LoVo (cell line): ENCODE measurements around the gene SLC30A5.

Experiments
- DNase-seq: peaks from one replicate; pipeline ENCODE4 v3.0.0-alpha.2; 2016; ENCODE audit warnings: low spot score

Gene SLC30A5

DNA sequence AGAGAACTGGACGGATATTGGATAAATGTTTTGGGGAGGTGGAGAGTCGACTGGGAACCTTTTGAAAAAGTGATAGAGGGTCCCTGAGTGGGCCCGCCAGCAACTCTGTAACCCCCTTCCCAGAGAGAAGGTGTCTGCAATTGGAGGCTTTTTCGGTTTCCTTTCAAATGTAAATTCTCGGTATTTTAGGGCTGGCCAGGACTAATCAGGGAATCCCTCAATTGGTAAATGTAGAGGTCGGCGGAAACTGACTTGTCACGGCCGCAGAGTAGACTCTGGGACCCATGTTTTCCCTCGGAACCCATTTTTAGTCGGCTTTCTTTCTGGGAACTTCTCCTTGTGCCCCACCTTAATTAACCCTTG is 73.7 kb downstream of the SLC30A5 start:
- DNase-seq, result no peak

DNA sequence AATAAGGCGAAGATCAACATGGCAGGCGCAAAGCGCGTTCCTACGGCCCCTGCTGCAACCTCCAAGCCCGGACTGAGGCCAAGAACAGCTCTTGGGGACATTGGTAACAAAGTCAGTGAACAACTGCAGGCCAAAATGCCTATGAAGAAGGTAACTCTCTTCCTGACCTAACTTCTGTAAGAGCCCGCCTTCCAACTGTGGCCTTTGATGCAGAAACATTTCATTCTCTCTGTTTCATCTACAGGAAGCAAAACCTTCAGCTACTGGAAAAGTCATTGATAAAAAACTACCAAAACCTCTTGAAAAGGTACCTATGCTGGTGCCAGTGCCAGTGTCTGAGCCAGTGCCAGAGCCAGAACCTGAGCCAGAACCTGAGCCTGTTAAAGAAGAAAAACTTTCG is 74.1 kb downstream of the SLC30A5 start:
- DNase-seq, result no peak

DNA sequence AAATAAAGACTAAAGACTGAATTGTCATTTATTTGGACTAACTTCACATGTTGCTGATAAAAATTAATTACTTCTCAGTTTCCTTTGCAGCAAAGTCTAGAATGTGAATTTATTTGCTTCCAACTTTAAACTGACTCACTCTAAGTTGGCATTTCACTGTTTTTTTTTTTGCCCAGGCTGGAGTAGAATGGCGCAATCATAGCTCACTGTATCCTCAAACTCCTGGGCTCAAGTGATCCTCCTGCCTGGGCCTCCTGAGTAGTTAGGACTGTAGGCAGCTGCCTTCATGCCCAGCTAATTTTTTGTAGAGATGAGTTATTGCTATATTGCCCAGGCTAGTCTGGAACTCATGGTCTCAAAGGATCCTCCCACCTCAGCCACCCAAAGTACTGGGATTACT is 76.7 kb downstream of the SLC30A5 start:
- DNase-seq, result no peak

DNA sequence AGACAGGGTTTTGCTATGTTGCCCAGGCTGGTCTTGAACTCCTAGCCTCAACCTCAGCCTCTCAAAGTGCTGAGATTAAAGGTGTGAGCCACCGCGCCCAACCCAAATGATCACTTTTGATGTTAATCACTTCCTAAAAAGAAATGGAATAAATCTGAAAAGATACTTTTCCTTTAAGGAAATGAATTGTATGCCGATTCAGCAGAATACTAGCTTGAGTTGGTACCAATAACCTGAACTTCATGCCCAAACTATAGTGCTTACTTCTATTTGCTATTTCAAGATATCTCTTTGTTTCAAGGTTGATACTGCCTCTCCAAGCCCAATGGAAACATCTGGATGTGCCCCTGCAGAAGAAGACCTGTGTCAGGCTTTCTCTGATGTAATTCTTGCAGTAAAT is 77.2 kb downstream of the SLC30A5 start:
- DNase-seq, result no peak
